ENCODE data around the gene SERTAD2.

DNA sequence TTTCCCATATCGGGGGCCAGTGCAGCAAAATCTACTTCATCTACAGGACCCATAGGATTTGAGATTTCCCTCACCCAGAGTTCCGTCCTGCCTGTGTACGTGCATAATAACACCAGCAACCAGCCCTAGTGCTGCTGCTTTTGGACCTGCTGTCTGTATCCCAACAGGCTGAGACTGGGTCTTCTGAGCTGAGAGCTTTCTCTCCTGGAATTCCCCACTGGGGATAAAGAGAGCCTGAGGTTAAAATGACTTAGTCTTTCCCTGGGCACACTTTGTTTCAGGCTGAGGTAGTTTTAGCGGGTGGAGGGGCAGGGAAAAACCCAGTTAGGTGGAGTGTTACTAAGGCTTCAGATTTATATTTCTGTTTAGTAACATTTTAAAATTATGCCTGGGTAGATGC is 62.5 kb downstream of the SERTAD2 start:
- TF ChIP-seq, protein P1, sequence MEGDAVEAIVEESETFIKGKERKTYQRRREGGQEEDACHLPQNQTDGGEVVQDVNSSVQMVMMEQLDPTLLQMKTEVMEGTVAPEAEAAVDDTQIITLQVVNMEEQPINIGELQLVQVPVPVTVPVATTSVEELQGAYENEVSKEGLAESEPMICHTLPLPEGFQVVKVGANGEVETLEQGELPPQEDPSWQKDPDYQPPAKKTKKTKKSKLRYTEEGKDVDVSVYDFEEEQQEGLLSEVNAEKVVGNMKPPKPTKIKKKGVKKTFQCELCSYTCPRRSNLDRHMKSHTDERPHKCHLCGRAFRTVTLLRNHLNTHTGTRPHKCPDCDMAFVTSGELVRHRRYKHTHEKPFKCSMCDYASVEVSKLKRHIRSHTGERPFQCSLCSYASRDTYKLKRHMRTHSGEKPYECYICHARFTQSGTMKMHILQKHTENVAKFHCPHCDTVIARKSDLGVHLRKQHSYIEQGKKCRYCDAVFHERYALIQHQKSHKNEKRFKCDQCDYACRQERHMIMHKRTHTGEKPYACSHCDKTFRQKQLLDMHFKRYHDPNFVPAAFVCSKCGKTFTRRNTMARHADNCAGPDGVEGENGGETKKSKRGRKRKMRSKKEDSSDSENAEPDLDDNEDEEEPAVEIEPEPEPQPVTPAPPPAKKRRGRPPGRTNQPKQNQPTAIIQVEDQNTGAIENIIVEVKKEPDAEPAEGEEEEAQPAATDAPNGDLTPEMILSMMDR (IDR thresholded peaks at IDR 0.05; ENCODE audit: low read depth, low read length) = no peak
- TF ChIP-seq EZH2phosphoT487 (IDR thresholded peaks at IDR 0.05; ENCODE audit: low read depth) = no peak

All from OCI-LY3 (cell line).